Thyroid gland (tissue), 4 donors: ENCODE measurements around the gene CDON. TPM values are rescaled to one million over a fixed set of nuclear protein-coding genes. Genes with fewer than 3 reads are reported as not detected.
"Not testable (repeated sequence)": the region's sequence is repeated elsewhere in the genome, so short reads cannot be mapped to it uniquely, and the experiment has no call there.

ENCODE experiments used
- DNase-seq, 2 donors: peaks; one replicate each; pipeline ENCODE4 v3.0.0-alpha.2; 2019
- H3K27ac ChIP-seq, 3 donors: fragments of 200-600 bp; sonication (generic); 1 replicate in 2 of 3; 2 replicates in 1 of 3; pipeline ENCODE4 v1.5.1; 2016 to 2019; ENCODE audit warnings: mild to moderate bottlenecking in 1 of 3, moderate library complexity in 1 of 3
- H3K27me3 ChIP-seq: fragments of 200-600 bp; sonication (generic); one replicate; pipeline ENCODE4 v1.5.1; 2019
- H3K36me3 ChIP-seq, 2 donors: fragments of 200-600 bp; sonication (generic); one replicate each; pipeline ENCODE4 v1.5.1; 2016 to 2019
- H3K4me1 ChIP-seq, 2 donors: fragments of 200-600 bp; sonication (generic); one replicate each; pipeline ENCODE4 v1.5.1; 2017 to 2019
- H3K4me3 ChIP-seq, 3 donors: fragments of 200-600 bp; sonication (generic); replicated peaks in 1 of 3; 1 replicate in 2 of 3; 2 replicates in 1 of 3; pipeline ENCODE4 v1.5.1; 2016; ENCODE audit warnings: mild to moderate bottlenecking in 1 of 3
- H3K9me3 ChIP-seq: fragments of 200-600 bp; sonication (generic); one replicate; pipeline ENCODE4 v1.5.1; 2017
- POLR2A ChIP-seq, 2 donors: fragments of 450-650 bp; IDR thresholded peaks; one replicate each; pipeline ENCODE4 v1.6.1; 2017; ENCODE audit warnings: antibody characterized with exemption in 2 of 2, mild to moderate bottlenecking in 2 of 2, moderate library complexity in 1 of 2
- WGBS, 2 donors: methylation state at CpG; one replicate each; pipeline ENCODE4 v1.1.5; 2017; 5-methylcytosine and 5-hydroxymethylcytosine counted together
- intact Hi-C: fragments of 100-400 bp; cut with DNase I; formaldehyde crosslinking; loops from one replicate; pipeline ENCODE4 v1.15.1; 2023
- total RNA-seq, 4 donors: library from RNA; depleted of rRNA; stranded (reverse); fragments of >200 nt; gene quantifications; one replicate each; pipeline ENCODE4 v1.2.3, GENCODE V29; 2016
- TF ChIP-seq, protein P1 (sequence below), 6 experiments: fragments of 200-600 bp in 3 of 6; fragments of 450-650 bp in 3 of 6; sonication (generic) in 3 of 6; IDR thresholded peaks; one replicate each; pipeline ENCODE4 v1.5.1; 2016 to 2019; ENCODE audit warnings: antibody characterized with exemption in 6 of 6, mild to moderate bottlenecking in 2 of 6, inconsistent platforms in 1 of 6, moderate library complexity in 1 of 6

Gene CDON
- total RNA-seq, 4 donors from 2014 or later: 75.8 to 168 (median 108) TPM

DNA sequence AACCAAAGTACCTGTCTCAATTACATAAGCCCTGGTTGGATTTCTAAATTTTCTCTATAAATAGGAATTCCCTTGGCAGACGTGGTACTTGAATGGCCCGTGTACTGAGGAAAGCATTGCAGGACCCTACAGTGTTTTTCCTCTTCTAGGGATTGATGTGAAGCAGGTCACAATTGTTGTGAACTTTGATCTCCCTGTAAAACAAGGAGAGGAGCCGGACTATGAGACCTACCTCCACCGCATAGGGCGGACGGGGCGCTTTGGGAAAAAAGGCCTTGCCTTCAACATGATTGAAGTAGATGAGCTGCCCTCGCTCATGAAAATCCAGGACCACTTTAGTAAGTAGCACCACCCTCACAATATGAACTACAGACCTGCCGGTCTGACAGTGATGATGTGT is 141.6 kb downstream of the CDON start:
- Histone ChIP-seq H3K9me3 (no peaks in the 10 kb centered on the region), H3K4me1 (no peaks in the 10 kb centered on the region), H3K27me3 (no peaks in the 10 kb centered on the region), H3K27ac (no peak overlapping the region), H3K36me3 (no peaks in the 10 kb centered on the region), H3K4me3 (no peak overlapping the region)
- 83 to 87% methylated on average over 9 of the region's 9 CpGs for WGBS, 2 donors
- TF ChIP-seq, protein P1, sequence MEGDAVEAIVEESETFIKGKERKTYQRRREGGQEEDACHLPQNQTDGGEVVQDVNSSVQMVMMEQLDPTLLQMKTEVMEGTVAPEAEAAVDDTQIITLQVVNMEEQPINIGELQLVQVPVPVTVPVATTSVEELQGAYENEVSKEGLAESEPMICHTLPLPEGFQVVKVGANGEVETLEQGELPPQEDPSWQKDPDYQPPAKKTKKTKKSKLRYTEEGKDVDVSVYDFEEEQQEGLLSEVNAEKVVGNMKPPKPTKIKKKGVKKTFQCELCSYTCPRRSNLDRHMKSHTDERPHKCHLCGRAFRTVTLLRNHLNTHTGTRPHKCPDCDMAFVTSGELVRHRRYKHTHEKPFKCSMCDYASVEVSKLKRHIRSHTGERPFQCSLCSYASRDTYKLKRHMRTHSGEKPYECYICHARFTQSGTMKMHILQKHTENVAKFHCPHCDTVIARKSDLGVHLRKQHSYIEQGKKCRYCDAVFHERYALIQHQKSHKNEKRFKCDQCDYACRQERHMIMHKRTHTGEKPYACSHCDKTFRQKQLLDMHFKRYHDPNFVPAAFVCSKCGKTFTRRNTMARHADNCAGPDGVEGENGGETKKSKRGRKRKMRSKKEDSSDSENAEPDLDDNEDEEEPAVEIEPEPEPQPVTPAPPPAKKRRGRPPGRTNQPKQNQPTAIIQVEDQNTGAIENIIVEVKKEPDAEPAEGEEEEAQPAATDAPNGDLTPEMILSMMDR (IDR thresholded peaks at IDR 0.05): no peak
- TF ChIP-seq POLR2A (IDR thresholded peaks at IDR 0.05): no peak
- intact Hi-C loops: loop anchor here (5.0 kb wide), 1 partner anchor 141 kb away; the partner anchor contains the start of gene CDON
- no peak for DNase-seq

DNA sequence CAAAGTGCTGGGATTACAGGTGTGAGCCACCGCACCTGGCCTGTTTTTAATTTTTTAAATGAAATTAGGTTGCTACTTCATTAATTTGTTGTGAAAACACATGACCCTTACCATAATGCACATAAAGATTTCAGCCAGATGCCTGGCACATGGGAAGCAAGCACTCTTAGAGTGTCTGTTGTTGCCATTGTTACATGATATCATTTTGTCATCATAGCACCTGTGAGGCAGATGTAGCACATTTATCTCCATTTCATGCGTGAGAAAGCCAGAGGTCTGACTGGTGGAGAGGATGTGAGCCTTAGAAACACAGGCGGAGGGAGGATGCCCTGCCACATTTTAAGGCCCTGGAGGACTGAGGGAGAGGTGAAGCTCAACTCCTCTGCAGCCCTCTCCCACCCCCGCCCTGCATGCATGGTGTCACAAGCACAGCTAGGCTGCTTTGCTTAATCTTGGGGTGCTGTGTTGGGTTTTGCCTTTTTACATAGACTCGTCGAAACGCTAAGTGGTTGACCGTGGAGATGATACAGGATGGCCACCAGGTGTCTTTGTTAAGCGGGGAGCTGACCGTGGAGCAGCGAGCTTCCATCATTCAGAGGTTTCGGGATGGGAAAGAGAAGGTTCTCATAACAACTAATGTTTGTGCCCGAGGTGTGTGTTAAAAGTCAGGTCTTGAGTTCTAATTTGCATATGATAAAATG is 144.4 kb downstream of the CDON start:
- 88 to 90% methylated on average over 12 to 13 of the region's 13 CpGs for WGBS, 2 donors
- intact Hi-C loops: no loop called here
- no peaks in the 10 kb centered on the region for H3K36me3 ChIP-seq
- no peak overlapping the region for H3K27ac ChIP-seq
- no peak for TF ChIP-seq POLR2A (IDR thresholded peaks at IDR 0.05)
- TF ChIP-seq, protein P1 (IDR thresholded peaks at IDR 0.05): no peak
- no peaks in the 10 kb centered on the region for H3K27me3 ChIP-seq
- no peaks in the 10 kb centered on the region for H3K9me3 ChIP-seq
- no peak overlapping the region for H3K4me3 ChIP-seq
- no peak for DNase-seq
- H3K4me1 ChIP-seq: no peaks in the 10 kb centered on the region

DNA sequence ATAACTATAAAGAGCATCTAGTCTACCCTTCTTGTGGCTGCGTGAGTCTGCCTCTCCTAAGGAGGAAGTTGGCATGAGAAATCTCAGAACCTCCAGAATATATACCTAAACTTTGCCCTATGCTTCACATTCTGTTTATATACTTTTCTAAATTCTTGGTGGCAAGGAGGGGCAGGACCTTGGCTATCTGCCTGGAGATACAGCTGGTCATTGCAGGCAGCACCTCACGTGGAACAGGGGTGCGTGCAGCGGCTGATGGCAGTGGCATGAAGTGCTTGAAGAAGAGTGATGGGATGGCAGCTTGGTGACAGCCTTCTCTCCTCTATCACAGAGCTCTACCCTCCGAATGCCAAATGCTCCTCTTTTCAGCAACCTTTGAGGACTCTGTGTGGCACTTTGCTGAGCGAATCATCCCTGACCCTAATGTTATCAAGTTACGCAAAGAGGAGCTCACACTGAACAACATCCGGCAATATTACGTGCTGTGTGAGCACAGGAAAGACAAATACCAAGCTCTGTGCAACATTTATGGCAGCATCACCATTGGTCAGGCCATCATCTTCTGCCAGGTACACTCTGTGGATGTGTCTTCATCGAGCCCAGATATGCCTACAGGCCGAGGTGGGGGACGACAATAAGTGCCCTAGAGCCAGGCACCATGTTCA is 145.9 kb downstream of the CDON start:
- DNase-seq: no peak

DNA sequence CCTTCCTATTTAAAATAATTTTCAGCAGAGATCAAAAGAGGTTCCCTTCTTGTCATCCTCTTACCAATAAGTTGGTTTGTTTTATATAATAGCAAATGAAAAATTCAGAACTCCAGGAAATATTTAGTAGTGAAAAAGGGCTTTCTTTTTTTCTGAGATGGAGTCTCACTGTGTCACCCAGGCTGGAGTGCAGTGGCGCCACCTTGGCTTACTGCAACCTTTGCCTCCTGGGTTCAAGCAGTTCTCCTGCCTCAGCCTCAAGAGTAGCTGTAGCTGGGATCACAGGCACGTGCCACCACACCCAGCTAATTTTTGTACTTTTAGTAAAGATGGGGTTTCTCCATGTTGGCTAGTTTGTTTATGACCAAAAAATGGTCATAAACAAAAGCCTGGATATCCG is 148.1 kb downstream of the CDON start:
- H3K4me3 ChIP-seq, DNase-seq, intact Hi-C loops, H3K4me1 ChIP-seq, H3K36me3 ChIP-seq, H3K27me3 ChIP-seq, H3K9me3 ChIP-seq, H3K27ac ChIP-seq: not testable (repeated sequence)
- WGBS, 2 donors: 84 to 88% methylated on average over 3 of the region's 3 CpGs

More for the DNA sequence above, 145.9 kb downstream of the CDON start:
- Histone ChIP-seq H3K27me3 (no peaks in the 10 kb centered on the region), H3K4me3 (no peak overlapping the region), H3K4me1 (no peaks in the 10 kb centered on the region), H3K9me3 (no peaks in the 10 kb centered on the region), H3K27ac (no peak overlapping the region), H3K36me3 (no peaks in the 10 kb centered on the region)
- TF ChIP-seq, protein P1 (IDR thresholded peaks at IDR 0.05): no peak
- TF ChIP-seq POLR2A (IDR thresholded peaks at IDR 0.05): no peak
- 87 to 89% methylated on average over 12 of the region's 12 CpGs for WGBS, 2 donors
- intact Hi-C loops: no loop called here

DNA sequence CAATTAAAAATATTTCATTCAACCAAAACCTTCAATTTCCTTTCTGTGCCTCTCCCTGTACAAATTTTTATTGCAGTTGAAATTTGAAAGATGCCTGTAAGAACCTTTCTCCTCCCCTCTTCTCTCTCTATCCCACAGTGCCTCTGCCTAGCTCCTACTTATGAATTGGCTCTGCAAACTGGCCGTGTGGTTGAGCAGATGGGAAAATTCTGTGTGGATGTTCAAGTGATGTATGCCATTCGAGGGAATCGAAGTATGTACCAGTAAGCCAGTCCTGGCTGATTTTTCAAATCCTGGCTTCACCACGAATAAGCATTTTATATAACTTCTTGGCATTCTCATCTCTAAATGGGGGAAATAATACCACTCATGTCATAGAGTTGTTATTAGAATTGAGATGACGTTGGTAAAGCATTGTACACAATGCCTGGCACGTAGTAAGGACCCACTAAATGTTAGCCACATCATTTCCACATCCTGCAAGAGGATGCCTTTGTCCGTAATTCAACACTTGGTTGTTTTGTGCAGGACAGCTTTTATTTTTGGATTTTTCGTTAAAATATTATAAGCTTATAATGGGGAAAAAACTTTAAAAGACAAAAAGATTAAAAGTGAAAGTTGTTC is 152.3 kb downstream of the CDON start:
- WGBS, 2 donors: 83 to 88% methylated on average over 8 of the region's 8 CpGs
- intact Hi-C loops: no loop called here
- DNase-seq: no peak
- no peak overlapping the region for H3K27ac ChIP-seq
- H3K4me1 ChIP-seq: no peaks in the 10 kb centered on the region
- no peaks in the 10 kb centered on the region for H3K27me3 ChIP-seq
- no peak overlapping the region for H3K4me3 ChIP-seq
- TF ChIP-seq POLR2A (IDR thresholded peaks at IDR 0.05): no peak
- TF ChIP-seq, protein P1 (IDR thresholded peaks at IDR 0.05): no peak
- H3K9me3 ChIP-seq: no peaks in the 10 kb centered on the region
- H3K36me3 ChIP-seq: no peaks in the 10 kb centered on the region

Other genes starting within 250 kb of the CDON start
- not detected for gene PATE4, start 229.6 kb downstream of the CDON start, total RNA-seq
- gene HYLS1, start 175.2 kb downstream of the CDON start, total RNA-seq: 1 to 10 TPM; 1.6 to 6.9 (median 3.0) TPM
- 10 to 100 TPM in 3 of 4 donors, 1 to 10 TPM in 1; 9.0 to 34.7 (median 17.9) TPM for gene PUS3, start 159.7 kb downstream of the CDON start, total RNA-seq
- gene DDX25, start 158.4 kb downstream of the CDON start, total RNA-seq: 1 to 10 TPM; 1.6 to 3.8 (median 1.9) TPM
- not detected for gene VSIG10L2, start 116.8 kb downstream of the CDON start, total RNA-seq
- gene RPUSD4, start 148.8 kb upstream of the CDON start, total RNA-seq: 10 to 100 TPM; 10.5 to 17.6 (median 14.6) TPM
- gene FAM118B, start 148.9 kb upstream of the CDON start, total RNA-seq: 10 to 100 TPM; 21.7 to 25.0 (median 23.3) TPM
- 100 to 1,000 TPM in 3 of 4 donors, 10 to 100 TPM in 1; 95.3 to 153 (median 125) TPM for gene SRPRA, start 206.0 kb upstream of the CDON start, total RNA-seq
- 10 to 100 TPM; 13.3 to 25.8 (median 20.2) TPM for gene FOXRED1, start 206.3 kb upstream of the CDON start, total RNA-seq
- gene TIRAP, start 220.2 kb upstream of the CDON start, total RNA-seq: 10 to 100 TPM in 2 of 4 donors, 1 to 10 TPM in 2; 9.2 to 13.1 (median 10.1) TPM
- 10 to 100 TPM in 3 of 4 donors, 1 to 10 TPM in 1; 6.1 to 18.9 (median 13.9) TPM for gene DCPS, start 241.2 kb upstream of the CDON start, total RNA-seq